GM18867 (cell line): ENCODE results near the gene DPP4.
A peak's percentile ranks its signal among the peaks of the same experiment; 100 is the strongest.

Experiments used
- ATAC-seq: cut with Tn5 transposase; IDR thresholded peaks from one replicate; pipeline ENCODE4 v1.9.1; 2021; ENCODE audit warnings: mild to moderate bottlenecking, moderate library complexity; ENCODE audit not compliant: unreplicated experiment

The DPP4 gene

DNA sequence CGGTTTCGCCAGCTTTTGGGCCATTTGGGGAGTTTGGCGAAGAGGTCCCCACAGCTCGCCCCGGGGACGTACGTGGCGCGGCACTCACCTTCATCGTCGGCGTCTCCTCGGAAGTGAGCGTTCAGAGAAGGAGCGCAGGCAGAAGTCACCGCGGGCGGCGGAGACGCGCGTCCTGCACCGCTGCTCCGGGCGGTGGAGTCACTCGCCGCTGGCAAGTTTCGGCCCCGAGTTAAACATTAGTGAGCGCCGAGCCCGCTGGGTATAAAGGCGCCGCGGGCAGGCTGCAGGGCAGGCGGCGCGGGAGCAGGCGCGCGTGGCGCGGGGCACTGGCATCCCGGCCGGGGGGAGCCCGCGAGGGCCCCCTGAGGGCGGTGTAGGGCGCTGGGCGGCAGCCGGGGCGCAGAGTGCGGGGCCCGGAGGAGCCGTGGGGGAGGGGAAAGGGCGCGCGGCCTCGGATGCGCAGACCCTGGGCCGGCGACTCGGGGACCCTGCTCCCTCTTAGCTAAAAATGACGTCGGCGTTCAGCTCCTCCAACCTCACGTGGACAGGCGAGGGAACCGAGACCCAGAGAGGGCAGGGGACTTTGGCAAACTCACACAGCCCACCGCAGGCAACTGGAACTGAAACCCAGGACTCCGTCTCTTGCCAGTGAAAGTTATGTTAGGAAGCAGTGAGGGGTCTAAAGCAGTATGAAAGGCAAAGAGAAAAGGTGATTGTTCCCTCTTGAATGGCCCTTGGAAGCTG lies at the start of gene DPP4:
DPP4 (minus strand) TSS at position 328 of the 744 bp plus-strand sequence; CDS start at position 94, 234 bp downstream.
- peak; percentile 85 for ATAC-seq

DNA sequence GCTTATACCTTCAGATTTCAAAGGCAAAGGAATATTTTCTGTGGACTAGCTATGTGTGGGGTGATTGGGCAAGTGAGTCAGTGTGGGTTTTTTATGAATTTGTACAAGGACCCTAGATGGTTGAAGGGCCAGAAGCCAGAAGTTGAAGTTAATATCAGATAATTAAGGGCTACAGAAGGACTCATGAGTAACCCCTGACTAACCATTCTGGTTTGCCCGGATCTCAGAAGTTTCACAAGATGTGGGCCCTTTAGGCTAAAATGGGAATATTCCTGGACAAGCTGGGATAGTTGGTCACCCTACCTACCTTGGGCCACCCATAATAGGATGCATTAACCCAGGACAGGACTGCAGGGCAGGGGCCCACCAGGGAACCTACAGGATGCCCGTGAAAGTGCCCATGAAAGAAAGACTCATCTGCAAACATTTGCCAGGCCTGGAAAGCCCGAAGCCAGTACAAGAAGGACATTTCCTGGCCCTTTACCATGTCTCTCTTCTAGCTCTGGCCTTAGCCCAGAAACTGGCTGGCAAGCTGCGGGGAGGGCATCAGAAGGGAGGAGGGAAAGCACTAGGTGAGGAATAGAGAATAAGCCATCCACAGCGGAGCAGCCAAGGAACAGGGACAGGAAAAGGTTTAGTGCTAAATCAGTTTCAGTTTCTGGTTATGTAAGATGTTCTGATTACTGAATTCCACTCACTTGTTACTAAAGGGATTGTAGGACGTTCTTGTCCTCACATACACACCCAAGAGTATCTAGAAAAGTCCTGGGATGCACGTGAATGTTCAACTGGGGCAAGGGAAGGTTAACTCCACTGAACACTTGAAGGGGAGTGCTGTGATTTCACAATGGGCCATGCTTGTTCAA lies 44.4 kb upstream of the DPP4 start:
- no peak for ATAC-seq

DNA sequence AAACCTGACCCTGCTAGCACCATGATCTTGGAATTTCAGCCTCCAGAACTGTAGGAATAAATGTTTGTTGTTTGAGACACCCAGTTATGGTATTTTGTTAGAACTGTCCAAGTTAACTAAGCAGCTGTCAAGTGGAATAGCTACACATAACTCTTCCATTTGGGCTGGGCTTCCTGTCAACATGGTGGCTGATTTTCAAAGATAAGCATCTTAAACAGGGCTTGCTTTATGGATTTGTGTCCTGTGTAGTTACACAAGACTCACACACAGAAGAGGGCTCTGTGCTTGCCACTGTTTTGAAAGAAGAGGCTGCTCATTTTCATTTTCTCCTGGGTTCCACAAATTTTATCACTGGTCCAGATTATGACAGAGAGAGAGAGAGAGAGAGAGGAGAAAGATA lies 42.3 kb upstream of the DPP4 start:
- no peak for ATAC-seq

DNA sequence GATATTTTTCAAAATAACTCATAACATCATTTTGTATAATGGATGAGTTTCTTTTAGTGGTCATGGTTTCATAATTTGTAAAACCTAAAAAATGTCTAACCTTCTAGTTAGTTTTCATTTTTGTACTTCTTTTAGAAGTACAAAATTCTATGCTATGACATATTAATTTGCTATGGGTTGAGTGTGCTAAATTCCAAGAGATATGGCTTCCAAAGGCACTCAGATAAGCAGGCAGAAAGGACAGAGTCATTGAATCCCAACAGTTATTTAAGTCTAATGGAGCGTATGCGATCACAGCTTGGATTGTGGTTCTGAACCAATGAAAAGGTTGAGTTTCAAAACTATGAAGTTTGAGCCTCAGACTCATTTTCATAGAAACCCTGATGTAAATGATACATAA lies 41.1 kb upstream of the DPP4 start:
- ATAC-seq, result no peak

DNA sequence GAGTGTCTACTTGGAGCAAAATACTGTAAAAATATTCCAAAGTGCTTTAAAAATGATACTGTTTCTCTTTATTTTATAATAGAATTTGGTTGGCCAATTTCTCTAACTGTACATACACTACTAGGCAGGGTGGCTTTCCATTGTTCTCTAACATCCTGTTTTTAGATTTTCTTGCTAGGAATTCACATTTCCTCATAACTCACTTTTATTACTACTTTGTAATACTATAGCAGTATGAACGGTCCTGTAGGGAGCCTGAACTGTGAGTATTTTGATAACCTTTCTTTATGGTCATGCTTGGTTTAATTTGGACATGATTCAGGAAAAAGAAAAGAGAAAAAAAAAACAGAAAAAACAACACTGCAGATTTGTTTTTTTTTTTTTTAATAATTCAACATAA lies 40.3 kb upstream of the DPP4 start:
- ATAC-seq, result no peak

DNA sequence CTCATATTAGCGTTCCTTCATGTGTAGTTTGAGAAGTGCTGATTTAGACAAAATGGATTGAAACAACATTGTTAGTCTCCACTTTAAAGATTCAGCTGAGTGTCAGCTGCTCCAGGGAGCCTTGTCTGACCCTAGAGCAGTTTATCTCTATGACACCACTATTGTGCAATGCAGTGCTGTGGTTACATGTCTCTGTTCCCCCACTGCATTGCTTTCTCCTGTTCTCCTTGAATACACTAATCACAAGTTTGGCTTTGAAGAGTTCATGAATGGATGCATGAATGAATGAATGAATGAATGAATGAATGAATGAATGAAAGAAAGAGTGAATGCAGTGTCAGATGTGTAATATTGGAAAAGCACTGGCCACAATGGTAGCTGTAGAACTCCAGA lies 39.8 kb upstream of the DPP4 start:
- no peak for ATAC-seq

DNA sequence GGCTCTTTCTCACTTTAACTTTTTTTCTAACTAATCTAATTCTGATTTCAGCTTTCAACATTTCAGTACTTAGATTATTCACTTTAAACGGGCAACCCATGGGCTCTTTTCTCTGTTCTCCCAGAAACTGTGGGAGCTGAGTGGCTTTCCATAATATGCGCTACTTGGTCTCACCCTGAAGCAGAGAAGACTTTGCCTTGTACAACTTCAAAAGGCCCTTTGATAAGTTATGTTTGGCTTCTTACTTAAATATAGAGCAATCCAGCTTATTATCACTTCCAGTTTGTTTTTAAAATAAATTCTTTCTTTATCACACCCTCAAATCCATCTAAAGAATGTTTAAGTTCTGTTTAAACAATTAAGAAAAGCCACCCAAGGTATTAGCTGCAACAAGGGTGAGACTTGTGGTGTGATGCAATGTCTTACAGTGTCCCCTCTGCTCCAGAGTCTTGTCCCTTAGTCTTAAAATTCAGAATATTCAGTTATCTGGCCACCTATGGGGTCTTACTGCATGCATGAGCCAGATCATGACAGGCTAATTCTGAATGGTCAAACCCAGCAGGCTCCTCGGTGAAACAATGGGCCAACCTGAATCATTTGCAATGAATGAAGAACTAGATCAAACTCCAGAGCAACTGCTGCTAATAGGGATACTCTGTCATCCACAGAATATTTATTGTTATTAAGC lies 39.2 kb upstream of the DPP4 start:
- ATAC-seq, result no peak

DNA sequence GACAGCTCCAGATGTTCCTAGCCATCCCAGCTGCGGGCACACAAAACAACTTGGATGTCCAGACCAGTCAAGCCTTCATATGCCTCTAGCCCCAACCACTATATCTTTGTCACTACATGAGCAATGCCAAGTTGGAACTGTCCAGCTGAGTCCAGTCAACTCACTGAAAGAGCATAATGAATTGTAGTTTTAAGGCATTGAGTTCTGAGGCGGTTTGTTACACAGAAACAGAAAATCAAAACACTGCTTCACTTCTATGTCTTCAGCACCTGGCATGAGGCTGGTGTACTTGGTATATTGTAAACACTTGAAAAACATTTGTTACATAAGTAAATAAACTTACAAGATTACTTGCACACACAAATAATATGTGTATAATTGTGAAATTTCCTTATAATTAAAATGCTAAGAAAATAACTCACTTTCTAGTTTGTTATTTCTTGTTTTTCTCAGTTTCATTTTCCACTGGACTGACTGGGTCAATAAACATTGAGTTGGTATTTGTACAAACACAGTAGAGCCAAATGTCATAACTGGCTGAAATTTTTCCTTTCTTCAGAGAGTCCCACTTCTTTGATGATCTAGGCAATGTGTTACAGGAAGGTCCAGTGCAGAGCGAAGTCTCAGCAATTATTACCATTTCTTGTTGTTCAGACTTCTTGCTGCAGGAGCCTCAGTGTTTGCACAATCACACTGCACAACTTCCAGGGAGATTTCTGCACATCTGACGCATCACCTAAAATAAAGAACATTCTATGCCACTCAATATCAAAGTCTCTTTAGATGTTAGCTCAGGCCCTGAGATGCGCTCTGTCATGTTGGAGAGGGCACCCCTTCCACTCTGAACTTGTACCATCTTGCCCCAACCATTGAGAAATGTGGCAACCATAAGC lies 38.2 kb upstream of the DPP4 start:
- no peak for ATAC-seq

DNA sequence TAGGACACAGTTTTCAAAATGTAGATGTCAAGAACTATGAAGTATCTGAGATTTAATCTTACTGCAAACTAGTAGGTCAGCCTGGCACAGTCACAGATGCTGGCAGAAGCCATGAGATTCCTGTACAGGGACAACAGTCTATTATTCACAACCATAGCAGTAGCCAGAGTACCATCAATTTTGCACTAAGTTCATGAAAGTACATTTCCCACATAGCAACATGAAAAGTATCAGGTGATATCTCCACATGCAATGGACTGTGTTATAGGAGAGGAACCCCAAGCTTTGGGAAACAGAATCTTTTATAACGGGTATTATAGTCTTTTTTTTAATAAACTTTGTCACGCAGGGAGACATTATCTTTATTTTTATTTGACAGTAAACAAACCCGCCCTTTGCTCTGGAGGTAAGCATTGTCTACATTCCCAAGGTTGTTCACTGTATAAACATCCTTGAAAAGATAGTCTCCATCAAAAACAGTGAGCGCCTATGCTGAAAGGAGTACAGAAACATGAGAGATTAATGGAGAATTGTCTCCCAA lies 33.4 kb upstream of the DPP4 start:
- ATAC-seq, result no peak

DNA sequence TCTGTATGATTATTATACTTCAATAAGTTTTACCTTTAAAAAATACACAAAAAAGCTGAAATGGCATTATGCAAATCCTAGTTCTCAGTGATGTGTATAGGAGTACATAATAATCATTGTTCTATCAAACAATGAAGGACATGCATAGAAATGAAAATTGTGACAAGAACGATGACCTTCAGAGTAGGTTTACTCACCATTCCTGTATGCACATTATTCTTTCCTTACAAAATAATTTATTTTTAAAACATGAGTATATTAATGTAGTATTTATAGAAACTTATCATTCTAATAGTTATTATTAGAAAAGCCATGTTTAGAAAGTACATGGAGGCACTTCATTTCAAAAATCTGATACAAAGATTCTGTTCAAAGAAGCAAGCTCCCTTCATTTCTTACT lies 32.7 kb upstream of the DPP4 start:
- no peak for ATAC-seq

DNA sequence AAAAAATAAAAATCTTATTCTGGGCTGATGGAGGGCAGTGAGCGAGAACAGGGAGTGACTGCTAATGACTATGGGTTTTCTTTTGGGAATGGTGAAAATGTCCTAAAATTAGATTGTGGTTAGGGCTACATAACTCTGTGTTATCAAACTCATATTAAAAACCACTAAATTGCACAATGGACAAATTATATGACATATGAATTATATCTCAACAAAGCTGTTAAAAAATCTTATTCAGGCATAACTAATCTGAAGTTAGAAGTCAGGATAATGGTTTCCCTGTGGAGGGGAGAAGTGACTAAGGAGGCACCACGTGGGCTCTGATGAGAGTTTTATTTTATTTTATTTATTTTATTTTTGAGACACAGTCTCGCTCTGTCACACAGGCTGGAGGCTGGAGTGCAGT lies 32.1 kb upstream of the DPP4 start:
- no peak for ATAC-seq

DNA sequence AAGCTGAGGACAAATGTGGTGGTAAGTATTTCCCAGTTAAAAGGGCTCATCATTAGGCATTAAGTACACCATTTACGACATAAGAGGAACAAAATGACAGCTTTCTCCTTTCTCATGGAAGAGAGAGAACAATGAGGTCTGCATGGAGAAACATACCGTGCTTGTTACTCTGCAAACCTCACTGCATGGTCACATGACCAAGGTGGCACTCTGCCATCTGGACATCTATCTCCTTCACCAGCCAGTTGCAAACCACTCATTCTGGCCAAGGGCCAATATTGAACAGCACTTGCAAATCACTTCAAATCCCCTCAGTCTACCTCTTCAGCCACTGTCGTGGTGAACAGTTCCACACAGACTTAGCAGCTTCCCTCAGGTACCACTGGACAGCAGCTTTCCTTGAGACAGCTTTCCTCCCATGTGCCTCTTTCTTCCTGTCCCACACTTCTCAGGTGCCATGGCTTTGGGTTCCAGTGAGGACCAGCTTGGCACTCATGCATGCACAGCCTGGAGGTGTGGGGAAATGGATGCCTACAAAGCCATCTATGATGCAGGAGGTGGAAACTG lies 29.5 kb upstream of the DPP4 start:
- ATAC-seq, result no peak

DNA sequence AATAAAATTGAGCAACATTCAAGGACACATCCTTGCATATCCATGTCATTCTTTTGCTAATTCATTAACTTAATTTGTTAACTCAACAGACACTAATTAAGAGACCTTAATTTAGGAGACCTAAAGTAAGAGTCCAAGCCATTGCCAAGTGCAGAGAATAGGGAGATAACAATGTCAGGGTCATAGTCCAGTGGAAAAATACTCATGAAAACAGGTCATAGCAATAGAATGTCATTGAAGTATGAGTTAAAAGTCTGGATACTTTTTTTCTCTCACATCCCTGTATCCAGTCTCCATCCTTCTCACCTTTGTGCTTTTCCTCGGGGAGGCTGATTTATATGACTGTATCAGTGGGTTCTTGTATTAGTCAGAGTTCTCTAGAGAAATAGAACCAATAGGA lies 26.6 kb upstream of the DPP4 start:
- no peak for ATAC-seq

DNA sequence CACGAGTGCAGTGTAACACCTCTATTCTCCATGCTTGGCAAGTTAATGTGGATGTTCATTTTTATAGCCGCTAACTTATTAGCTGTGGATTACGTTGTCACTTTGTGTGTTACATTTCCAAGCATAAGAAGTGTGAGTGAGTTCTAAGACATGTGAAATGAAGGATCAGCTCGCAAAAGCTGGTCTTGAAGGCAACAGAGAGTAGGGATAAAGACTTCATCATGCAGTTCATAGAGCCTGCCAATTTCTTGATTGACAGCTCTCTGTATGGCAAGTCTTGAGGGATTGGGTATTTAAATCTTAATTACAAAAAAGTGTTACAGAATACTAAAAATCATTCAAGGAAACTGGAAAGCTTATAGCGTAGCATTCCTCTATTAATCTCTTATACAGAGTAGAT lies 25.8 kb upstream of the DPP4 start:
- ATAC-seq, result no peak

DNA sequence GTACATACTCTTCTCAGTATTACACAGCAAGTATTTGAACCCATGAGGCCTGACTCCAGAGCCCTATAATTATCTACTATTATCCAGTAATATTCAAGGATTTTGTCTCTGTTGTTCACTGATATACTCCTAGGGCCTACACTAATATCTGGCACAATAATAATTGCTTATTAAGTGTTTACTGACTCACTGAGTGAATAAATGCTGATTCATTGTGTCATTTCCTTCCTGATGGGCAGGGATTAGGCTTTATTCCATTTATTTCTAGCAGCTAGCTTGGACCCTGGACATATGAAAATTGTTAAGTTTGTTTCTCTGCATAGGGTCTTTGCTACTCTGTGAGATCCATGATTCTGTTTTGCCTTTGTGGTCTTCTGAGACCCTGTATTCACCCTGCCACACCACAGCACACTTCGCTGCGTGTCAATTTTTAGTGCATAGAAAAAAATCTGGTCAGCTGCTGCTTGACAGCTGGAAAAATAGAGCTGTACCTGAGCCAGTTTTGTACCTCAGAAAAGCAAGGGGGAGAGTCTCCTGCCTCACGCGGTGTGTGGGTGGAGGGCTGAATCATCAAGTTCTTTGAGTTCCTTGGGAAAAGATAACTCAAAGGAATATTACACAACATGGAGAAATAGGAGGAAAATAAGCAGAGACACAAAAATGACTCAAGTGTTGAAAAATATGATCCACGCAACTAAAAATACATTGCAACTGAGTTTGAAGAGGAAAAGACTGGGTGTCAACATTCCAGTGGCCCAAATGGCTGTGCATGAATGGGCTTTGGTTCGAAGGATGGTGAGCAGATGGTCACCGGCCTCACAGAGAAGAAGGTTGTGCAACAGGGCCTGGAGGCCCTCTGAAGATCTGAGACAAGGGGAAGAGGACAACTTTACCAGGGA lies 18.9 kb upstream of the DPP4 start:
- ATAC-seq, result no peak

DNA sequence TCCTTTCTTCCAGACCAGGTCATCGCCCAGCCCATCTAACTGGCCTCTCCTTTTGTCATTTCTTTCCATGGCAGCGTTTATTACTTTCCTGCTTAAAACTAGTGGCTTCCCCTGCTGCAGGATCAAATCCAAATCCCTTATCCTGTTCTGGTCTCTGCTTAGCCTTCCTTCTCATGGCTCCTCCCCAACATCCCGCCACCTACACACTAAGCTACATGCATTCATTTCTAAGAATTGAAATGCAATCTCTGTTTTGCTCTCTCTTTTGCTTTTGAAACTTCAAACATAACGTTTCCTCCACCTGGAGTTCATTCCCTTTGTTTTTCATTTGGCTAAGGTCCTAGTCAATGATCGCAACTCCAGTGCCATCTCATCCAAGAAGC lies 18.0 kb upstream of the DPP4 start:
- no peak for ATAC-seq

DNA sequence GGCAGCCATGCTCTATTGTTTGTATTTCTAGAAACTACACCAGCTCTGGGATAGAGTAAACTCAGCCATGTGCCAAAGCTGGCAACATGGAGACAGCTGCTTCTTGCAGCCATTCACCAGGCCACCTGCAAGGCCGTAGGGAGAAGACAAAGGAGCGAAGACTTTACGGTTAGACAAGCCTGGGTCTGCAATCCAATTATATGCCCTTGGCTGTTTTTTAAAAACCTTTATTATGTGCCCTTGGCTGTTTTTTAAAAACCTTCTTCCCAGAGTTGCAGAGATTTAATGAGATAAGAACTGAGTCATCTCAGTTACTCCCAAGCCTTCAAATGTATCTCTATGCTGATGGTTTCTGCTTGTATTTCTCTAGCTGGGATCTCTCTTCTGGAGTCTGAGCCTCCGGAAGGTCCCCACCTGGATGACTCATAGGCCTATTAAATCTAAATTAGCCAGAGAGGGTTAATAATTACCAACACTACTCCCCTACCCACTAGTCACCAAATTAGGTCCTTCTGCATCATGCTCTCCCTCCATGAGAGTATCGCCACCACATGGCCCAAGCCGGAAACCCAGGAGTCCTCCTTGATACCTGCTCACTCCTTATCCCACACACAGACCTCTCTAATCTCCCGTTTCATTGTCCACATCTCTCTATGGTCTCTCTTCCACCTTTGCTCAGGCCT lies 17.5 kb upstream of the DPP4 start:
- ATAC-seq, result no peak

DNA sequence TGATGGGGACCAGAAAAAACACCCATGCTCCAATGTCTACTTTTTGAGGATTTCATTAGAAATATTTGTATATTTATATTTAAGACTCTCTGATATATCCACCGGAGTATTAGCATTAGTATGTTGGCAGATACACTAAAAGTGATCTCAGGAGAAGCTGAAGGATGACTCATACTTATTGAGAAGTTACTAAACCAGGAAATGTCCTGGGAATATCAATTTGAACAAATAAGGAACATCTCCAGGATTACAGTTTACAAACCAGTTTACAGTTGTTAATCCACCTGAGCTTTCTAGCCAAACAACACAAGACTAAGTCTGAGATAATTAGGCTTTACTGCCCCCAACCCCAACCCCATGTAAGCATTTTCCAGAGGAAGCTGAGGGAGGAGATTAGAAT lies 16.1 kb upstream of the DPP4 start:
- no peak for ATAC-seq

DNA sequence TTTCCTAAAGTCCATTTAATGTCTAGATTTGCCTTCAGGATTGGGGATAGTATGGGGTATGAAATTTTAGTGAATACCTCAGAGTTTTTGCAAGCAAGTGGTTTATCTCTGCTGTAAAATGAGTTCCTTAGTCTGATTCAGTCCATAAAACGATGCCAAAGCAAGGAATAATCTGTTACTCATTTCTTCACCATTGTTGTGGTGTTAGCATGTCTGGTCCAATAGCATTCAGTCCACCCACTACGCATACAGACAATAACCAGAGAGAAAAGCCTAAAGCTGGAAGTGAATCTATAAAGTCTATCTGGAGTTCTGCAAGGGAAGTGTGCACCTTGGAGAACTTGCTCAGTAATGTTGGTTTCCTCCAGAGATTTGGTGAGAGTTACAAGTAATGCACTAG lies 12.9 kb upstream of the DPP4 start:
- ATAC-seq, result no peak
